NT2/D1 (cell line): ENCODE data around the gene KLHL28.

Experiments used
- DNase-seq: peaks from one replicate; pipeline ENCODE4 v3.0.0-alpha.2; 2011; ENCODE audit warnings: low read depth, low spot score
- H3K27me3 ChIP-seq: 2 replicates; pipeline ENCODE4 v1.6.0; 2011; ENCODE audit warnings: mild to moderate bottlenecking; ENCODE audit not compliant: insufficient read length, insufficient read depth
- H3K36me3 ChIP-seq: 2 replicates; pipeline ENCODE4 v1.6.1; 2011; ENCODE audit warnings: mild to moderate bottlenecking, low read length, mixed read lengths; ENCODE audit not compliant: insufficient read depth, insufficient read length
- H3K4me1 ChIP-seq: 2 replicates; pipeline ENCODE4 v1.5.1; 2011; ENCODE audit not compliant: insufficient read depth, insufficient read length
- H3K4me3 ChIP-seq: 2 replicates; pipeline ENCODE4 v1.5.1; 2011; ENCODE audit warnings: low read depth; ENCODE audit not compliant: insufficient read length
- H3K9ac ChIP-seq: 2 replicates; pipeline ENCODE4 v1.6.0; 2011; ENCODE audit warnings: low read depth; ENCODE audit not compliant: insufficient read length
- H3K9me3 ChIP-seq: 2 replicates; pipeline ENCODE4 v1.5.1; 2011; ENCODE audit warnings: mild to moderate bottlenecking, low read length; ENCODE audit not compliant: insufficient read depth
- SUZ12 ChIP-seq: IDR thresholded peaks from 2 replicates; pipeline ENCODE4 v1.6.1; 2011; ENCODE audit not compliant: insufficient read length, insufficient read depth; ENCODE audit errors: extremely low read depth
- YY1 ChIP-seq: IDR thresholded peaks from 2 replicates; pipeline ENCODE4 v1.6.1; 2011; ENCODE audit not compliant: insufficient read length, insufficient read depth
- ZNF274 ChIP-seq: IDR thresholded peaks from 2 replicates; pipeline ENCODE4 v1.6.1; 2011; ENCODE audit warnings: mild to moderate bottlenecking, low read depth, low read length

Gene KLHL28

GRCh38 chr14:44942436-44942835 is 19.3 kb downstream of the KLHL28 start:
- Histone ChIP-seq H3K9ac (no peak overlapping the region), H3K4me3 (no peak overlapping the region), H3K4me1 (no peaks in the 10 kb centered on the region), H3K27me3 (no peaks in the 10 kb centered on the region), H3K9me3 (0 out of 2 replicates have a peak, but pooled peaks cover 6% of the 10 kb centered on the region), H3K36me3 (peaks cover 22% of the 10 kb centered on the region)
- TF ChIP-seq YY1 (no peak), SUZ12 (no peak), ZNF274 (no peak)
- no peak for DNase-seq

- no peaks in the 10 kb centered on the region for H3K27me3 ChIP-seq
- H3K9ac ChIP-seq = no peak overlapping the region
- TF ChIP-seq YY1 (no peak), ZNF274 (no peak), SUZ12 (no peak)
- H3K4me3 ChIP-seq = no peak overlapping the region
- H3K4me1 ChIP-seq = no peaks in the 10 kb centered on the region
- peaks cover 22% of the 10 kb centered on the region for H3K36me3 ChIP-seq
- DNase-seq = no peak
- no peaks in the 10 kb centered on the region for H3K9me3 ChIP-seq
Measured at GRCh38 chr14:44941591-44941990, 20.2 kb downstream of the KLHL28 start.

DNA sequence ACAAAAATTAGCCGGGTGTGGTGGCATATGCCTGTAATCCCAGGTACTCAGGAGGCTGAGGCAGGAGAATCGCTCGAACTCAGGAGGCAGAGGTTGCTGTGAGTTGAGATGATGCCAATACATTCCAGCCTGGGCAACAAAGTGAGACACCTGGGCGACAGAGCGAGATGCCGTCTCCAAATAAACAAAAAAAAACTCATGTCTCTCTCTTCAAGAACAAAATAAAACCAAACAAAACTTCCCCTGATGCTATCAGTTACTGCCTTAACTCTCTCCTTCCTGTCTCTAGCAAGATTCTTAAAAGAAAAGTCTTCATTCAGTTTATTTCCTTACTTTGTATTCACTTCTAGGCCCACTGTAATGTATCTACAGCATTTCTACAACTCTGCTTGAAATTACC is 20.8 kb downstream of the KLHL28 start:
- Histone ChIP-seq H3K9me3 (no peaks in the 10 kb centered on the region), H3K4me3 (no peak overlapping the region), H3K4me1 (no peaks in the 10 kb centered on the region), H3K9ac (no peak overlapping the region), H3K27me3 (no peaks in the 10 kb centered on the region), H3K36me3 (peaks cover 22% of the 10 kb centered on the region)
- TF ChIP-seq ZNF274 (no peak), YY1 (no peak), SUZ12 (no peak)
- no peak for DNase-seq

DNA sequence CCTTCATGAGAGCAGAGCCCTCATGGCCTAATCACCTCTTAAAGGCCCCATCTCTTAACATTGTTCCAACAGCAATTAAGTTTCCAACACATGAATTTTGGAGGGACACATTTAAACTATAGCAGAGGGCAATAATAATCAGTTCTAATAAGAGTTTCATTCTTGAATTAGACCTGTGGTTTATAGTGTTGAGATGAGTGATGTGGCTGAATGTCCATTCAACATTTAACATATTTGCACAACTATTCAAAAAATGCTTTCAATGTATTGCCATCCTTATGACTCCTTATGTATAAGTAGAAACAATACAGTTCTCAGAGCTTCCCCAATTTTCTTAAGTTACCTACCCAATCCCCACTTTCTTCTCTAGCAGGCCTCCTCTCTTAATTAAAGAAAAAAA is 21.5 kb downstream of the KLHL28 start:
- H3K9ac ChIP-seq = no peak overlapping the region
- H3K27me3 ChIP-seq = no peaks in the 10 kb centered on the region
- H3K4me1 ChIP-seq = no peaks in the 10 kb centered on the region
- TF ChIP-seq YY1 (no peak), SUZ12 (no peak), ZNF274 (no peak)
- no peak for DNase-seq
- no peak overlapping the region for H3K4me3 ChIP-seq
- H3K9me3 ChIP-seq = no peaks in the 10 kb centered on the region
- peaks cover 17% of the 10 kb centered on the region for H3K36me3 ChIP-seq

GRCh38 chr14:44937547-44937946 is 24.2 kb downstream of the KLHL28 start:
- no peak overlapping the region for H3K9ac ChIP-seq
- no peaks in the 10 kb centered on the region for H3K9me3 ChIP-seq
- TF ChIP-seq SUZ12 (no peak), YY1 (no peak), ZNF274 (no peak)
- H3K27me3 ChIP-seq = no peaks in the 10 kb centered on the region
- H3K4me3 ChIP-seq = no peak overlapping the region
- H3K4me1 ChIP-seq = no peaks in the 10 kb centered on the region
- peaks cover 12% of the 10 kb centered on the region for H3K36me3 ChIP-seq
- DNase-seq = no peak

DNA sequence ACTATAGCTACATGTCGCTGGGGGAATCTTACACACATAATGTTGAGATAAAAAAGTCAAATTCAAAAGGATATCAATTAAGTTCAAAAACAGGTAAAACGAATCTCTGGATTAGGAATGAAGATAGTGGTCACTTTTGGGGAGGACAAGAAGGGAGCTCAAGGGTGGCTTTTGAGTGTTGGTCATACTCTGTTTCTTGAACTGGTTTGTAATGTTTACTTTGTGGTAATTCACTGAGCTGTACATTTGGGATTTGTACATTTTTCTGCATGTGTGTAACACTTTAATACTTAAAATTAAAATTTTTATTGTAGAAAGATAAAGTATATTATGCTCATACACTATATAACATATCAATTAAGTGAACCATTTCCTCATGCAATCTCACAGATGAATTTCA is 26.6 kb downstream of the KLHL28 start:
- H3K9ac ChIP-seq = no peak overlapping the region
- no peak for TF ChIP-seq ZNF274
- no peak for TF ChIP-seq YY1
- no peak for TF ChIP-seq SUZ12
- DNase-seq = no peak
- peaks cover 8% of the 10 kb centered on the region for H3K36me3 ChIP-seq
- no peaks in the 10 kb centered on the region for H3K4me1 ChIP-seq
- H3K27me3 ChIP-seq = no peaks in the 10 kb centered on the region
- no peak overlapping the region for H3K4me3 ChIP-seq
- H3K9me3 ChIP-seq = no peaks in the 10 kb centered on the region

DNA sequence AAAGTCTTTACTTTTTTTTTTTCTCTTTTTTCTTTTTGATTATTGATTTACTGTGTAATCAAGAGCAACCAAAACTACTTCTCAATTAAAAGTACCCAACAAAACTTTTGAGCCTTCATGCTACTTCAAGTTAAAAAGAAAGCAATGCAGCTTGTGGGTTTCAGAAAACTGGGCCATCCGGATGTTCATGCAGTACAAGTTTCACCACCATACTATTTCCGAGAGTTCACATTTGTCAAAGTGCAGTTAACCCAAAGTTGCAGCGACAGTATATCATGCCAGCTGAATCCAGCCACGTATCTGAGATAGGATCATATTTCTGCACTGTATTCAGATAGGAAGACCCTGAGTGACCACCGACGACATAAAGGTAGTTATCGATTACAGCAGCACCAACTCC is 33.0 kb downstream of the KLHL28 start:
- Histone ChIP-seq H3K9ac (no peak overlapping the region), H3K4me1 (no peaks in the 10 kb centered on the region), H3K9me3 (no peaks in the 10 kb centered on the region), H3K27me3 (no peaks in the 10 kb centered on the region), H3K36me3 (peaks cover 2% of the 10 kb centered on the region), H3K4me3 (no peak overlapping the region)
- DNase-seq = no peak
- TF ChIP-seq SUZ12 (no peak), YY1 (no peak), ZNF274 (no peak)

DNA sequence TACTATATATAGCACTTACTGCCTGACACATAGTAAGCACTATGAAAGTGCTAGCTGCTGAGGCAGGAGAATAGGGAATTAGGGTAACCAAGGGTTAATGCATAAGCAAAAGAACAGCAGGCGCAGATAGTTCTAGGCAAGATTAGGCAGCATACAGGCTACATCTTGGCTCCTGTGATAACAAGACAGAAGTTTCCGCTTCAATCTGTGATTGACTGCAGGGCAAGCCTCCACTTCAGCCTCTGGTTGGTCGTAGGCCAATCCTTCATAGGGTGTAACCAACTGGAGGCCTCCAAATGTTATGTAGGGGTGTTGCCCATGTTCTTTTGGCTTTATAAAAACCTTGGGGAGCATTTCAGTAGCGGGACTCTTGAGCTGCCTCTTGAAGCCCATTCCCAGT is 46.9 kb downstream of the KLHL28 start:
- no peak overlapping the region for H3K9ac ChIP-seq
- TF ChIP-seq ZNF274 = no peak
- TF ChIP-seq SUZ12 = no peak
- TF ChIP-seq YY1 = no peak
- DNase-seq = no peak
- H3K9me3 ChIP-seq = peaks cover 15% of the 10 kb centered on the region; the same call in 1 of the 2 replicates
- H3K36me3 ChIP-seq = no peaks in the 10 kb centered on the region
- H3K27me3 ChIP-seq = no peaks in the 10 kb centered on the region
- H3K4me3 ChIP-seq = no peak overlapping the region
- no peaks in the 10 kb centered on the region for H3K4me1 ChIP-seq
